ENCODE data around the gene NR3C2. TPM values are rescaled to one million over a fixed set of nuclear protein-coding genes. Genes with fewer than 3 reads are reported as not detected.

NR3C2 gene
- total RNA-seq, 2 donors from 2014 or later = 0.44 to 0.82 TPM

- H3K9ac ChIP-seq (ENCODE audit: extremely low read depth, low read length, poor library complexity, severe bottlenecking) = no peak overlapping the region
- no peaks in the 10 kb centered on the region for H3K27me3 Mint-ChIP-seq (ENCODE audit: insufficient read depth)
- no peaks in the 10 kb centered on the region for H3K9me3 Mint-ChIP-seq
- no peak overlapping the region for H3K4me3 Mint-ChIP-seq
- DNase-seq = no peak
- TF ChIP-seq, protein P1, sequence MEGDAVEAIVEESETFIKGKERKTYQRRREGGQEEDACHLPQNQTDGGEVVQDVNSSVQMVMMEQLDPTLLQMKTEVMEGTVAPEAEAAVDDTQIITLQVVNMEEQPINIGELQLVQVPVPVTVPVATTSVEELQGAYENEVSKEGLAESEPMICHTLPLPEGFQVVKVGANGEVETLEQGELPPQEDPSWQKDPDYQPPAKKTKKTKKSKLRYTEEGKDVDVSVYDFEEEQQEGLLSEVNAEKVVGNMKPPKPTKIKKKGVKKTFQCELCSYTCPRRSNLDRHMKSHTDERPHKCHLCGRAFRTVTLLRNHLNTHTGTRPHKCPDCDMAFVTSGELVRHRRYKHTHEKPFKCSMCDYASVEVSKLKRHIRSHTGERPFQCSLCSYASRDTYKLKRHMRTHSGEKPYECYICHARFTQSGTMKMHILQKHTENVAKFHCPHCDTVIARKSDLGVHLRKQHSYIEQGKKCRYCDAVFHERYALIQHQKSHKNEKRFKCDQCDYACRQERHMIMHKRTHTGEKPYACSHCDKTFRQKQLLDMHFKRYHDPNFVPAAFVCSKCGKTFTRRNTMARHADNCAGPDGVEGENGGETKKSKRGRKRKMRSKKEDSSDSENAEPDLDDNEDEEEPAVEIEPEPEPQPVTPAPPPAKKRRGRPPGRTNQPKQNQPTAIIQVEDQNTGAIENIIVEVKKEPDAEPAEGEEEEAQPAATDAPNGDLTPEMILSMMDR (conservative IDR thresholded peaks at IDR 0.05) = no peak
- no peak overlapping the region for H3K27ac Mint-ChIP-seq
- H3K36me3 Mint-ChIP-seq (ENCODE audit: low read depth) = no peaks in the 10 kb centered on the region
- H3K4me1 Mint-ChIP-seq = peaks cover 10% of the 10 kb centered on the region
- no peak overlapping the region for H3K4me3 ChIP-seq (ENCODE audit: low read length)
- H3K27ac ChIP-seq (ENCODE audit: low read depth, low read length) = no peak overlapping the region
- H3K36me3 ChIP-seq (ENCODE audit: control insufficient read depth, insufficient read depth, low read length) = no peaks in the 10 kb centered on the region
- no peaks in the 10 kb centered on the region for H3K27me3 ChIP-seq (ENCODE audit: control insufficient read depth, insufficient read depth, low read length, poor library complexity, severe bottlenecking)
- WGBS, 2 experiments (ENCODE audit: insufficient coverage in 1 of 2, insufficient read length in 1 of 2) = 97% methylated on average over 1 of the region's 2 CpGs; no CpG with 5 or more reads in 1 of the 2 experiments
- no peaks in the 10 kb centered on the region for H3K9me3 ChIP-seq (ENCODE audit: control insufficient read depth, low read length)
- no peaks in the 10 kb centered on the region for H3K4me1 ChIP-seq (ENCODE audit: control insufficient read depth, insufficient read depth, low read length)
Observed at GRCh38 chr4:148332486-148332885, 109.7 kb downstream of the NR3C2 start.

DNA sequence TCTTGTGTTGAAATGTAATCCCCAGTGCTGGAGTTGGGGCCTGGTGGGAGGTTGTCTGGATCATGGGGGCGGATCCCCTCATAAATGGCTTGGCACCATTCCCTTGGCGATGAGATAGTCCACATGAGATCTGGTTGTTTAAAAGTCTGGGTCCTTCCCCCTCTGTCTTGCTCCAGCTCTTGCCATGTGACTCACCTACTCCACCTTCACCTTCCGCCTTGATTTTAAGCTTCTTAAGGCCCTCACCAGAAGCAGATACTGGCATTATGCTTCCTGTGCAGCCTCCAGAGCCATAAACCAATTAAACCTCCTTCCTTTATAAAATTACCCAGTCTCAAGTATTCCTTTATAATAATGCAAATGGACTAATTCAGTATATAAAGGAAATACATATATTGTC, 111.5 kb downstream of the NR3C2 start:
- H3K4me3 Mint-ChIP-seq = no peak overlapping the region
- H3K27me3 Mint-ChIP-seq (ENCODE audit: insufficient read depth) = no peaks in the 10 kb centered on the region
- Histone ChIP-seq H3K27me3 (ENCODE audit: control insufficient read depth, insufficient read depth, low read length, poor library complexity, severe bottlenecking) (no peaks in the 10 kb centered on the region), H3K27ac (ENCODE audit: low read depth, low read length) (no peak overlapping the region), H3K4me1 (ENCODE audit: control insufficient read depth, insufficient read depth, low read length) (no peaks in the 10 kb centered on the region), H3K9me3 (ENCODE audit: control insufficient read depth, low read length) (no peaks in the 10 kb centered on the region), H3K9ac (ENCODE audit: extremely low read depth, low read length, poor library complexity, severe bottlenecking) (no peak overlapping the region), H3K4me3 (ENCODE audit: low read length) (no peak overlapping the region), H3K36me3 (ENCODE audit: control insufficient read depth, insufficient read depth, low read length) (no peaks in the 10 kb centered on the region)
- TF ChIP-seq, protein P1 (conservative IDR thresholded peaks at IDR 0.05) = no peak
- H3K36me3 Mint-ChIP-seq (ENCODE audit: low read depth) = no peaks in the 10 kb centered on the region
- H3K4me1 Mint-ChIP-seq = peaks cover 13% of the 10 kb centered on the region
- no peak overlapping the region for H3K27ac Mint-ChIP-seq
- H3K9me3 Mint-ChIP-seq = no peaks in the 10 kb centered on the region
- WGBS, 2 experiments (ENCODE audit: insufficient coverage in 1 of 2, insufficient read length in 1 of 2) = 90 to 100% methylated on average over 3 of the region's 3 CpGs
- DNase-seq = no peak

GRCh38 chr4:148330161-148330560, 112.1 kb downstream of the NR3C2 start:
- 81 to 88% methylated on average over 2 to 5 of the region's 5 CpGs for WGBS, 2 experiments (ENCODE audit: insufficient coverage in 1 of 2, insufficient read length in 1 of 2)
- no peaks in the 10 kb centered on the region for H3K9me3 Mint-ChIP-seq
- TF ChIP-seq, protein P1 (conservative IDR thresholded peaks at IDR 0.05) = no peak
- Histone ChIP-seq H3K9me3 (ENCODE audit: control insufficient read depth, low read length) (no peaks in the 10 kb centered on the region), H3K27me3 (ENCODE audit: control insufficient read depth, insufficient read depth, low read length, poor library complexity, severe bottlenecking) (no peaks in the 10 kb centered on the region), H3K27ac (ENCODE audit: low read depth, low read length) (no peak overlapping the region), H3K4me3 (ENCODE audit: low read length) (no peak overlapping the region), H3K9ac (ENCODE audit: extremely low read depth, low read length, poor library complexity, severe bottlenecking) (no peak overlapping the region), H3K36me3 (ENCODE audit: control insufficient read depth, insufficient read depth, low read length) (no peaks in the 10 kb centered on the region), H3K4me1 (ENCODE audit: control insufficient read depth, insufficient read depth, low read length) (no peaks in the 10 kb centered on the region)
- H3K27ac Mint-ChIP-seq = no peak overlapping the region
- peaks cover 13% of the 10 kb centered on the region for H3K4me1 Mint-ChIP-seq
- no peak for DNase-seq
- no peaks in the 10 kb centered on the region for H3K27me3 Mint-ChIP-seq (ENCODE audit: insufficient read depth)
- H3K4me3 Mint-ChIP-seq = no peak overlapping the region
- H3K36me3 Mint-ChIP-seq (ENCODE audit: low read depth) = no peaks in the 10 kb centered on the region
